Keratinocyte (primary cell): ENCODE measurements around the gene ZFP69. TPM values are rescaled to one million over a fixed set of nuclear protein-coding genes. Genes with fewer than 3 reads are reported as not detected.

ENCODE experiments used
- DNase-seq: peaks from one replicate; pipeline ENCODE4 v3.0.0-alpha.2; 2011; ENCODE audit warnings: low read depth, missing footprints, low spot score
- FAIRE-seq: peaks from 2 replicates; lab custom pipeline; 2011; peaks lifted over from hg19 to GRCh38; lab: Jason Lieb, UNC
- H2AFZ ChIP-seq: 2 replicates; pipeline ENCODE4 v1.6.0; 2012; ENCODE audit warnings: low read length, control low read depth, inconsistent platforms; ENCODE audit not compliant: control insufficient read depth
- H3K27ac ChIP-seq: 2 replicates; pipeline ENCODE4 v1.5.1; 2011; ENCODE audit warnings: low read length; ENCODE audit not compliant: control insufficient read depth, insufficient read depth
- H3K27me3 ChIP-seq: 3 replicates; pipeline ENCODE4 v1.6.0; 2011; ENCODE audit warnings: low read length; ENCODE audit not compliant: control insufficient read depth, insufficient read depth; ENCODE audit errors: extremely low read depth
- H3K36me3 ChIP-seq, 2 experiments: 2 replicates in 1 of 2; 3 replicates in 1 of 2; pipeline ENCODE4 v1.5.1; 2011; ENCODE audit warnings: low read length in 2 of 2, mild to moderate bottlenecking in 1 of 2; ENCODE audit not compliant: control insufficient read depth in 2 of 2, insufficient read depth in 2 of 2; ENCODE audit errors: extremely low read depth in 1 of 2
- H3K4me1 ChIP-seq: 3 replicates; pipeline ENCODE4 v1.5.1; 2011; ENCODE audit warnings: low read length; ENCODE audit not compliant: control insufficient read depth, insufficient read depth; ENCODE audit errors: extremely low read depth
- H3K4me2 ChIP-seq: 3 replicates; pipeline ENCODE4 v1.6.0; 2011; ENCODE audit warnings: low read depth, low read length; ENCODE audit not compliant: control insufficient read depth, insufficient read depth; ENCODE audit errors: extremely low read depth
- H3K4me3 ChIP-seq, 3 experiments: fragments of 200-600 bp in 1 of 3; sonication (generic) in 1 of 3; 2 replicates in 2 of 3; 3 replicates in 1 of 3; pipeline ENCODE4 v1.5.1; 2011 to 2016; ENCODE audit warnings: low read length in 3 of 3, mild to moderate bottlenecking in 3 of 3, control low read depth in 2 of 3, inconsistent platforms in 1 of 3, low read depth in 1 of 3, mixed read lengths in 1 of 3, mixed run types in 1 of 3, moderate library complexity in 1 of 3; ENCODE audit not compliant: control insufficient read depth in 2 of 3, insufficient read depth in 2 of 3; ENCODE audit errors: extremely low read depth in 1 of 3
- H3K79me2 ChIP-seq: 2 replicates; pipeline ENCODE4 v1.6.0; 2012; ENCODE audit warnings: low read length; ENCODE audit not compliant: control insufficient read depth, insufficient read depth
- H3K9ac ChIP-seq: 3 replicates; pipeline ENCODE4 v1.6.0; 2011; ENCODE audit warnings: low read length; ENCODE audit not compliant: control insufficient read depth, insufficient read depth; ENCODE audit errors: extremely low read depth
- H3K9me1 ChIP-seq: 3 replicates; pipeline ENCODE4 v1.6.0; 2011; ENCODE audit warnings: low read length; ENCODE audit not compliant: control insufficient read depth, insufficient read depth; ENCODE audit errors: extremely low read depth
- H3K9me3 ChIP-seq: 2 replicates; pipeline ENCODE4 v1.5.1; 2012; ENCODE audit warnings: low read depth, low read length; ENCODE audit not compliant: control insufficient read depth
- H4K20me1 ChIP-seq: 3 replicates; pipeline ENCODE4 v1.6.0; 2011; ENCODE audit warnings: low read length; ENCODE audit not compliant: control insufficient read depth, insufficient read depth; ENCODE audit errors: extremely low read depth
- EZH2 ChIP-seq: IDR thresholded peaks from one replicate; pipeline ENCODE4 v1.6.1; 2012; ENCODE audit warnings: inconsistent platforms, mild to moderate bottlenecking, low read length, moderate library complexity
- dilution Hi-C: fragments of 300-500 bp; cut with MboI; formaldehyde crosslinking; loops from one replicate; pipeline ENCODE4 v1.7.0; 2020; ENCODE audit warnings: low sequenced_read_pairs; ENCODE audit not compliant: extremely low pct_ligation_motif_present
- polyA plus RNA-seq, 5 experiments: library from polyadenylated mRNA; depleted of rRNA in 3 of 5; stranded (reverse) in 3 of 5; stranded (forward) in 1 of 5; unstranded in 1 of 5; fragments of >200 nt; gene quantifications; 1 replicate in 1 of 5; 2 replicates in 3 of 5; 3 replicates in 1 of 5; pipeline versions ENCODE4 v1.2.1 to v1.2.3, GENCODE V29; 2011 to 2012; ENCODE audit warnings: missing spikeins in 2 of 5, low read depth in 1 of 5, low replicate concordance in 1 of 5
- TF ChIP-seq, protein P1 (sequence below), 3 experiments: IDR thresholded peaks in 1 of 3; conservative IDR thresholded peaks in 1 of 3; optimal IDR thresholded peaks in 1 of 3; 2 replicates in 2 of 3; 3 replicates in 1 of 3; pipeline versions ENCODE3 to v1.5.1; 2011; ENCODE audit warnings: low read length in 3 of 3, mild to moderate bottlenecking in 3 of 3, moderate library complexity in 2 of 3, control low read depth in 1 of 3, inconsistent platforms in 1 of 3; ENCODE audit not compliant: insufficient read depth in 2 of 3; ENCODE audit errors: extremely low read depth in 1 of 3

Gene ZFP69
- polyA plus RNA-seq, 1 donor (not counting 4 experiments of a cell fraction or from before 2014, with no cell fraction given), result 3.5 TPM

DNA sequence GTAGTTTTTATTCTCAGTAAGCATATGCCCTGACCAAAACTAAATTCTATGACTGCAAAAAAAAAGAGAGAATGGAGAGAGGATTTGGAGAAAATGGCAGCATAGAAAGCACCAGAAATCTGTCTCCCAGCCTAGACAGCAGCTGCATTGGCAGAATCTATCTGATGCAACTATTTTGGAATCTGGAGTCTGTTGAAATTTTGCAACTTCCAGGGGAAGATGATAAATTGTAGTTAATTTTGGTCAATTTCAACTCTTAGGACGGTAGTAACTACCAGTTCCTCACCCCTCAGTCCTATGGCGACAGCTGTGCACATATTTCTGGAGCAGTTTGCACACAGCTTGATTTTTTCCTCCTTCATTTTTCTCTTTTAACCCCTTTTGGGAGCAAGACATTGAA lies 42.4 kb downstream of the ZFP69 start:
- dilution Hi-C loops, result no loop called here

DNA sequence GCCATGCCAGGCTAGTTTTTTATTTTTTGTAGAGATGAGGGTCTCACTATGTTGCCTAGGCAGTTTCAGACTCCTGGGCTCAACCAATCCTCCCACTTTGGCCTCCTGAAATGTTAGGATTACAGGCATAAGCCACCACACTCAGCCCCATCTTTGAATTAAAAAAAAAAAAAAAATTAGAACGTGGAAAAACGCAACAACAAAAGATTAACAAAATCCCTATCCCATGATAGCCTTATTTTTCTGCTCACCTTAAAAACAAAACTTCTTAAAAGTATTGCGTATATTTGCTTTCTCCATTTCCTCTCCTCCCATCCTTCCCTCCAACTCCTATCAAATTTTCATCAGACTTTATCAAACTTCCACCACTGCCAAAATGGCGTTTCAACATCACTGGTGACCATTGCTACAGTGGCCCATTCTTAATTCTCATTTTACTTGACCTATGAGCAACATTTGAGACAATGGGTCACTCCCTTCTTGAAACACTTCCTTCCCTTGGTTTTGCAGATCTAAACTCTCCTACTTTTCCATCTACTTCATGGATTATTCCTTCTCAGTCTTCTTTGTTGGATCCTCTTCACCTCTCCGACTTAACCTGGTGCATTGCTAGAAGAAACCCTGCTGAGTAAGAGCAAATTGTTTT lies 53.8 kb downstream of the ZFP69 start:
- H3K27ac ChIP-seq, result peak overlapping the region; percentile 56
- dilution Hi-C loops, result no loop called here
- no peaks in the 10 kb centered on the region for H3K27me3 ChIP-seq
- H3K9me3 ChIP-seq, result no peaks in the 10 kb centered on the region
- peak overlapping the region; percentile 96 for H3K4me2 ChIP-seq
- no peak for DNase-seq
- no peaks in the 10 kb centered on the region for H4K20me1 ChIP-seq
- no peaks in the 10 kb centered on the region for H3K36me3 ChIP-seq
- H2AFZ ChIP-seq, result peak overlapping the region; percentile 99
- TF ChIP-seq, protein P1, sequence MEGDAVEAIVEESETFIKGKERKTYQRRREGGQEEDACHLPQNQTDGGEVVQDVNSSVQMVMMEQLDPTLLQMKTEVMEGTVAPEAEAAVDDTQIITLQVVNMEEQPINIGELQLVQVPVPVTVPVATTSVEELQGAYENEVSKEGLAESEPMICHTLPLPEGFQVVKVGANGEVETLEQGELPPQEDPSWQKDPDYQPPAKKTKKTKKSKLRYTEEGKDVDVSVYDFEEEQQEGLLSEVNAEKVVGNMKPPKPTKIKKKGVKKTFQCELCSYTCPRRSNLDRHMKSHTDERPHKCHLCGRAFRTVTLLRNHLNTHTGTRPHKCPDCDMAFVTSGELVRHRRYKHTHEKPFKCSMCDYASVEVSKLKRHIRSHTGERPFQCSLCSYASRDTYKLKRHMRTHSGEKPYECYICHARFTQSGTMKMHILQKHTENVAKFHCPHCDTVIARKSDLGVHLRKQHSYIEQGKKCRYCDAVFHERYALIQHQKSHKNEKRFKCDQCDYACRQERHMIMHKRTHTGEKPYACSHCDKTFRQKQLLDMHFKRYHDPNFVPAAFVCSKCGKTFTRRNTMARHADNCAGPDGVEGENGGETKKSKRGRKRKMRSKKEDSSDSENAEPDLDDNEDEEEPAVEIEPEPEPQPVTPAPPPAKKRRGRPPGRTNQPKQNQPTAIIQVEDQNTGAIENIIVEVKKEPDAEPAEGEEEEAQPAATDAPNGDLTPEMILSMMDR (optimal IDR thresholded peaks at IDR 0.05 in 1 of 3, IDR thresholded peaks at IDR 0.05 in 1 of 3, conservative IDR thresholded peaks at IDR 0.05 in 1 of 3; ENCODE audit: extremely low read depth in 1 of 3, insufficient read depth in 2 of 3, low read length in 3 of 3), result no peak
- no peak for TF ChIP-seq EZH2
- peaks cover 5% of the 10 kb centered on the region for H3K4me1 ChIP-seq
- H3K9ac ChIP-seq, result peak overlapping the region; percentile 75
- H3K4me3 ChIP-seq, result peak overlapping the region; percentile 55 to 91 (median 86)
- no peaks in the 10 kb centered on the region for H3K9me1 ChIP-seq
- no peak for FAIRE-seq
- no peaks in the 10 kb centered on the region for H3K79me2 ChIP-seq

More for the DNA sequence above, 42.4 kb downstream of the ZFP69 start:
- H3K9me1 ChIP-seq, result no peaks in the 10 kb centered on the region
- H3K4me3 ChIP-seq, result no peak overlapping the region
- no peak for TF ChIP-seq EZH2
- TF ChIP-seq, protein P1 (optimal IDR thresholded peaks at IDR 0.05 in 1 of 3, IDR thresholded peaks at IDR 0.05 in 1 of 3, conservative IDR thresholded peaks at IDR 0.05 in 1 of 3; ENCODE audit: extremely low read depth in 1 of 3, insufficient read depth in 2 of 3, low read length in 3 of 3), result no peak
- no peak for FAIRE-seq
- no peak overlapping the region for H3K4me2 ChIP-seq
- H3K79me2 ChIP-seq, result no peaks in the 10 kb centered on the region
- H3K36me3 ChIP-seq, result no peaks in the 10 kb centered on the region
- DNase-seq, result no peak
- no peaks in the 10 kb centered on the region for H4K20me1 ChIP-seq
- no peak overlapping the region for H3K9ac ChIP-seq
- no peak overlapping the region for H3K27ac ChIP-seq
- H3K4me1 ChIP-seq, result no peaks in the 10 kb centered on the region
- H3K9me3 ChIP-seq, result no peaks in the 10 kb centered on the region
- H2AFZ ChIP-seq, result no peak overlapping the region
- no peaks in the 10 kb centered on the region for H3K27me3 ChIP-seq
